ENCODE results near the gene ARHGEF17.

ARHGEF17 gene

DNA sequence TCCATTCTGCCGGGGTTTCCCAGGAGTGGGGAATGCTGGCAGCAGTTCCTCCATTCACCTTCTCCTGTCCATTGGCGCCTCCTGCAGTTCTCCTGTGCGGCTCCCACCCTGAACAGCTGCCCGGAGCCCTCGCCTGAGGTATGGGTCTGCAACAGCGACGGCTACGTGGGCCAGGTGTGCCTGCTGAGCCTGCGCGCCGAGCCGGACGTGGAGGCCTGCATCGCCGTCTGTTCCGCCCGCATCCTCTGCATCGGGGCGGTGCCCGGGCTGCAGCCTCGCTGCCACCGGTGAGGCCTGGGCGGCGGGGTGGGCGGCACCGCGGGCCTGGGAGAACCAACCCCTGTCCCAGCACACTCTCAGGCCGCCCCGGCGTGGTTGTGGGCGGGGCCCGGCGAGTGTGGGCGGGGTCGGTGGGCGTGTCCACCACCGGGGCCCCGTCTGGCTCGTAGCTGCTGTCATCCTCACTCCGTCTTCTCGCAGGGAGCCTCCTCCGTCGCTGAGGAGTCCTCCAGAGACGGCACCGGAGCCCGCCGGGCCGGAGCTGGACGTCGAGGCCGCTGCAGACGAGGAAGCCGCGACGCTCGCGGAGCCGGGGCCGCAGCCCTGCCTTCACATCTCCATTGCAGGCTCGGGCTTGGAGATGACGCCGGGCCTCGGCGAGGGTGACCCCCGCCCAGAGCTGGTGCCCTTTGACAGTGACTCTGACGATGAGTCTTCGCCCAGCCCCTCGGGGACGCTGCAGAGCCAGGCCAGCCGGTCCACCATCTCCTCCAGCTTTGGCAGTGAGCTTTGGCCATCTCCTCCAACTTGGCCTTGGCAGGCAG lies 54.1 kb downstream of the ARHGEF17 start:
- in situ Hi-C loops (cut with MboI; ENCODE audit: low pct_unique_long_range_greater_than_20kb, low sequenced_read_pairs, unreplicated experiment): loop anchor here (25.0 kb wide), 1 partner anchor 300 kb away; no protein-coding TSS in a partner anchor
- DNase-seq (ENCODE audit: low spot score): no peak
- no peak for TF ChIP-seq CTCF (IDR thresholded peaks at IDR 0.05; ENCODE audit: extremely low read depth, insufficient read depth, missing control alignments)

- in situ Hi-C loops (cut with MboI; ENCODE audit: low pct_unique_long_range_greater_than_20kb, low sequenced_read_pairs, unreplicated experiment): loop anchor here (25.0 kb wide), 1 partner anchor 299 kb away; no protein-coding TSS in a partner anchor
- DNase-seq (ENCODE audit: low spot score): no peak
- TF ChIP-seq CTCF (IDR thresholded peaks at IDR 0.05; ENCODE audit: extremely low read depth, insufficient read depth, missing control alignments): no peak
Observed at GRCh38 chr11:73363147-73363546, 55.1 kb downstream of the ARHGEF17 start.

- in situ Hi-C loops (cut with MboI; ENCODE audit: low pct_unique_long_range_greater_than_20kb, low sequenced_read_pairs, unreplicated experiment): loop anchor here (25.0 kb wide), 1 partner anchor 297 kb away; no protein-coding TSS in a partner anchor
- TF ChIP-seq CTCF (IDR thresholded peaks at IDR 0.05; ENCODE audit: extremely low read depth, insufficient read depth, missing control alignments): no peak
- no peak for DNase-seq (ENCODE audit: low spot score)
Observed at GRCh38 chr11:73365352-73366264, 57.5 kb downstream of the ARHGEF17 start.

- no peak for DNase-seq (ENCODE audit: low spot score)
- TF ChIP-seq CTCF (IDR thresholded peaks at IDR 0.05; ENCODE audit: extremely low read depth, insufficient read depth, missing control alignments): no peak
- in situ Hi-C loops (cut with MboI; ENCODE audit: low pct_unique_long_range_greater_than_20kb, low sequenced_read_pairs, unreplicated experiment): loop anchor here (25.0 kb wide), 1 partner anchor 296 kb away; no protein-coding TSS in a partner anchor
Observed at GRCh38 chr11:73366265-73366610, 58.2 kb downstream of the ARHGEF17 start.

GRCh38 chr11:73366953-73367352 lies 58.9 kb downstream of the ARHGEF17 start:
- DNase-seq (ENCODE audit: low spot score): no peak
- in situ Hi-C loops (cut with MboI; ENCODE audit: low pct_unique_long_range_greater_than_20kb, low sequenced_read_pairs, unreplicated experiment): loop anchor here (25.0 kb wide), 1 partner anchor 295 kb away; no protein-coding TSS in a partner anchor
- no peak for TF ChIP-seq CTCF (IDR thresholded peaks at IDR 0.05; ENCODE audit: extremely low read depth, insufficient read depth, missing control alignments)

DNA sequence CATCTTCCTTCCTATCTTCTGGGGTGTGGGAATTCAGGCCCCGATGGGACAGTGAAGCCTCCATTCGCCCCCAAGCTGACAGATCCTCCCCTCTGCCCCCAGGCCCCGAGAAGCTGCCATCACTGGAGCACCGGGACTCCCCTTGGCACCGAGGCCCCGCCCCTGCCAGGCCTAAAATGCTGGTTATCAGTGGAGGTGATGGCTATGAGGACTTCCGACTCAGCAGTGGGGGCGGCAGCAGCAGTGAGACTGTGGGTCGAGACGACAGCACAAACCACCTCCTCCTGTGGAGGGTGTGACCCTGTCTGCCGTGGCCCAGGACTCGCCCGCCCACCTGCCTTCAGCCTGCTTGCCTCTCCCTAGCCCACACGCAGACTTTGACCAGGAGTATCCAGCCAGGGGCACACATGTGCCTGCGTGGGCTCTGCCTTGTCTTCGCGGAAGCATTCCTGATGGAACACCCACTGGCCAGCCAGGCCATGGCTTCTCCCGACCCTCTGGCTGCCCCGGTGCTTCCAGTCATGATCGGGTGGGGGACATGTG lies 59.5 kb downstream of the ARHGEF17 start:
- in situ Hi-C loops (cut with MboI; ENCODE audit: low pct_unique_long_range_greater_than_20kb, low sequenced_read_pairs, unreplicated experiment): loop anchor here (25.0 kb wide), 1 partner anchor 295 kb away; no protein-coding TSS in a partner anchor
- TF ChIP-seq CTCF (IDR thresholded peaks at IDR 0.05; ENCODE audit: extremely low read depth, insufficient read depth, missing control alignments): no peak
- no peak for DNase-seq (ENCODE audit: low spot score)

All from GM13977 (cell line).